NCI-H524 (cell line): ENCODE results near the gene GATAD2A.

Experiments used
- DNase-seq, 2 experiments: peaks; one replicate each; lab custom pipeline; 2025; lab: John Stamatoyannopoulos, UW

Gene GATAD2A

GRCh38 chr19:19420570-19421298, 15.3 kb downstream of the GATAD2A start:
- no peak for DNase-seq

GRCh38 chr19:19421299-19421696, 15.8 kb downstream of the GATAD2A start:
- no peak for DNase-seq

- no peak for DNase-seq
Measured at GRCh38 chr19:19422156-19422555, 16.7 kb downstream of the GATAD2A start.

GRCh38 chr19:19423322-19423721, 17.8 kb downstream of the GATAD2A start:
- no peak for DNase-seq

- peak in 1 of 2 experiments; percentile 23 for DNase-seq
Measured at GRCh38 chr19:19425170-19425875, 19.8 kb downstream of the GATAD2A start.

GRCh38 chr19:19426216-19426615, 20.7 kb downstream of the GATAD2A start:
- DNase-seq, result no peak

GRCh38 chr19:19426799-19427198, 21.3 kb downstream of the GATAD2A start:
- peak in 1 of 2 experiments; percentile 22 for DNase-seq

GRCh38 chr19:19427302-19427701, 21.8 kb downstream of the GATAD2A start:
- DNase-seq, result no peak

GRCh38 chr19:19427944-19428343, 22.5 kb downstream of the GATAD2A start:
- DNase-seq, result no peak

- DNase-seq, result no peak
Measured at GRCh38 chr19:19428746-19429145, 23.3 kb downstream of the GATAD2A start.

GRCh38 chr19:19429361-19429760, 23.9 kb downstream of the GATAD2A start:
- no peak for DNase-seq

GRCh38 chr19:19432732-19433131, 27.3 kb downstream of the GATAD2A start:
- no peak for DNase-seq

- DNase-seq, result no peak
Measured at GRCh38 chr19:19433666-19434213, 28.3 kb downstream of the GATAD2A start.

- DNase-seq, result no peak
Measured at GRCh38 chr19:19434483-19435045, 29.1 kb downstream of the GATAD2A start.

- DNase-seq, result no peak
Measured at GRCh38 chr19:19436137-19436691, 30.7 kb downstream of the GATAD2A start.

- DNase-seq, result no peak
Measured at GRCh38 chr19:19438366-19439175, 33.1 kb downstream of the GATAD2A start.

- no peak for DNase-seq
Measured at GRCh38 chr19:19439176-19439482, 33.7 kb downstream of the GATAD2A start.

GRCh38 chr19:19443283-19443682, 37.8 kb downstream of the GATAD2A start:
- no peak for DNase-seq

- DNase-seq, result no peak
Measured at GRCh38 chr19:19443902-19444680, 38.6 kb downstream of the GATAD2A start.

GRCh38 chr19:19444681-19445155, 39.2 kb downstream of the GATAD2A start:
- DNase-seq, result no peak

- no peak for DNase-seq
Measured at GRCh38 chr19:19445288-19445687, 39.8 kb downstream of the GATAD2A start.
